ENCODE measurements around the gene CCNY. TPM values are rescaled to one million over a fixed set of nuclear protein-coding genes. Genes with fewer than 3 reads are reported as not detected.

CCNY gene
- total RNA-seq, 2 donors from 2014 or later, result 31.6 to 54.0 TPM

- H3K4me3 ChIP-seq, result no peak overlapping the region
- no peaks in the 10 kb centered on the region for H3K27me3 ChIP-seq (replicated peaks; ENCODE audit: insufficient read depth)
- WGBS, result 97% methylated on average over 4 of the region's 4 CpGs
- no peak for DNase-seq (ENCODE audit: low spot score)
- TF ChIP-seq POLR2A (IDR thresholded peaks at IDR 0.05) (no peak), CTCF (IDR thresholded peaks at IDR 0.05) (no peak), POLR2AphosphoS5 (IDR thresholded peaks at IDR 0.05) (no peak)
- intact Hi-C loops (cut with DNase I), result no loop called here
- H3K9me3 ChIP-seq, result no peaks in the 10 kb centered on the region
- H3K4me1 ChIP-seq (replicated peaks), result no peaks in the 10 kb centered on the region
- H3K27ac ChIP-seq, result no peak overlapping the region
- no peaks in the 10 kb centered on the region for H3K36me3 ChIP-seq
Observed at GRCh38 chr10:35445150-35445884, 109.0 kb downstream of the CCNY start.

GRCh38 chr10:35446439-35446838, 110.1 kb downstream of the CCNY start:
- no peaks in the 10 kb centered on the region for H3K27me3 ChIP-seq (replicated peaks; ENCODE audit: insufficient read depth)
- 94% methylated on average over 2 of the region's 2 CpGs for WGBS

GRCh38 chr10:35447693-35448407, 111.5 kb downstream of the CCNY start:
- peak overlapping the region; percentile 32 to 53 for H3K27ac ChIP-seq
- H3K4me1 ChIP-seq (replicated peaks), result no peaks in the 10 kb centered on the region
- intact Hi-C loops (cut with DNase I), result no loop called here

More at GRCh38 chr10:35446439-35446838, 110.1 kb downstream of the CCNY start:
- Histone ChIP-seq H3K4me1 (replicated peaks) (no peaks in the 10 kb centered on the region), H3K4me3 (no peak overlapping the region), H3K36me3 (no peaks in the 10 kb centered on the region), H3K9me3 (no peaks in the 10 kb centered on the region), H3K27ac (no peak overlapping the region)
- TF ChIP-seq CTCF (IDR thresholded peaks at IDR 0.05) (no peak), POLR2AphosphoS5 (IDR thresholded peaks at IDR 0.05) (no peak), POLR2A (IDR thresholded peaks at IDR 0.05) (no peak)
- no peak for DNase-seq (ENCODE audit: low spot score)
- intact Hi-C loops (cut with DNase I), result no loop called here

GRCh38 chr10:35448687-35449662, 112.7 kb downstream of the CCNY start:
- H3K9me3 ChIP-seq, result no peaks in the 10 kb centered on the region
- no peaks in the 10 kb centered on the region for H3K27me3 ChIP-seq (replicated peaks; ENCODE audit: insufficient read depth)
- H3K4me3 ChIP-seq, result no peak overlapping the region
- no peaks in the 10 kb centered on the region for H3K4me1 ChIP-seq (replicated peaks)
- H3K27ac ChIP-seq, result peak overlapping the region; percentile 32 to 53
- no peaks in the 10 kb centered on the region for H3K36me3 ChIP-seq
- WGBS, result 75% methylated on average over 11 of the region's 11 CpGs
- intact Hi-C loops (cut with DNase I), result no loop called here
- DNase-seq (ENCODE audit: low spot score), result no peak
- TF ChIP-seq POLR2A (IDR thresholded peaks at IDR 0.05) (no peak), POLR2AphosphoS5 (IDR thresholded peaks at IDR 0.05) (no peak), CTCF (IDR thresholded peaks at IDR 0.05) (no peak)

More at GRCh38 chr10:35447693-35448407, 111.5 kb downstream of the CCNY start:
- DNase-seq (ENCODE audit: low spot score), result peak; percentile 47
- Histone ChIP-seq H3K36me3 (no peaks in the 10 kb centered on the region), H3K9me3 (no peaks in the 10 kb centered on the region), H3K4me3 (no peak overlapping the region), H3K27me3 (replicated peaks; ENCODE audit: insufficient read depth) (no peaks in the 10 kb centered on the region)
- 20% methylated on average over 14 of the region's 14 CpGs for WGBS
- TF ChIP-seq POLR2AphosphoS5 (IDR thresholded peaks at IDR 0.05) (peak; percentile 28), POLR2A (IDR thresholded peaks at IDR 0.05) (no peak)

- TF ChIP-seq POLR2A (IDR thresholded peaks at IDR 0.05), result no peak
- no peak for TF ChIP-seq POLR2AphosphoS5 (IDR thresholded peaks at IDR 0.05)
- WGBS, result 88% methylated on average over 5 of the region's 5 CpGs
- no peak for DNase-seq (ENCODE audit: low spot score)
- H3K27me3 ChIP-seq (replicated peaks; ENCODE audit: insufficient read depth), result no peaks in the 10 kb centered on the region
- H3K36me3 ChIP-seq, result no peaks in the 10 kb centered on the region
- H3K4me3 ChIP-seq, result no peak overlapping the region
- no peaks in the 10 kb centered on the region for H3K4me1 ChIP-seq (replicated peaks)
- H3K27ac ChIP-seq, result no peak overlapping the region
- intact Hi-C loops (cut with DNase I), result no loop called here
- no peaks in the 10 kb centered on the region for H3K9me3 ChIP-seq
Observed at GRCh38 chr10:35449944-35450343, 113.6 kb downstream of the CCNY start.

Data from prostate gland (tissue), 2 donors.